HCT116 (cell line): ENCODE results near the gene PNPLA5. TPM values are rescaled to one million over a fixed set of nuclear protein-coding genes. Genes with fewer than 3 reads are reported as not detected.

ENCODE experiments used
- ATAC-seq: fragments of 200-7000 bp; cut with Tn5 transposase; 2 replicates; pipeline ENCODE4 v1.9.1; 2020; ENCODE audit warnings: mild to moderate bottlenecking, moderate library complexity
- BruUV-seq: library from RNA; stranded (reverse); fragments of 400-500 nt; replicated peaks from 2 replicates; lab custom pipeline; 2021; lab: Mats Ljungman, UMichigan
- CTCF ChIA-PET: fragments of 300-600 bp; sonication (Branson Sonifier 250); formaldehyde crosslinking; loops from one replicate; lab custom pipeline; 2021; ENCODE audit warnings: antibody characterized with exemption; lab: Charles Lee
- POLR2A ChIA-PET: fragments of 300-600, 350-600 bp; sonication (Branson Sonifier 250); formaldehyde crosslinking; loops from one replicate; lab custom pipeline; 2021; ENCODE audit warnings: antibody characterized with exemption; lab: Charles Lee
- RAD21 ChIA-PET, 2 experiments: fragments of 300-600 bp; sonication (Branson Sonifier 250); formaldehyde crosslinking; loops; one replicate each; lab custom pipeline; 2023; ENCODE audit warnings: low total read pairs in 2 of 2; ENCODE audit not compliant: uncharacterized antibody in 2 of 2, unreplicated experiment in 2 of 2, low non-redundant PET in 1 of 2; lab: Charles Lee
- DNase-seq: peaks from one replicate; pipeline ENCODE4 v3.0.0-alpha.2; 2010; ENCODE audit warnings: low read depth, low spot score
- H2AFZ ChIP-seq: fragments of 200-600 bp; shearing (Covaris generic), sonication (generic); 2 replicates; pipeline ENCODE4 v1.6.1; 2017; ENCODE audit warnings: low read depth, mixed run types, mixed read lengths, antibody characterized with exemption, low read length; ENCODE audit not compliant: poor library complexity, severe bottlenecking
- H3K27ac ChIP-seq: 2 replicates; pipeline ENCODE4 v1.5.1; 2012; ENCODE audit warnings: low read depth, low read length
- H3K27me3 ChIP-seq: fragments of 200-600 bp; sonication (generic); 2 replicates; pipeline ENCODE4 v1.6.1; 2016; ENCODE audit warnings: mixed run types, low read length, mixed read lengths; ENCODE audit not compliant: insufficient read depth
- H3K36me3 ChIP-seq, 2 experiments: fragments of 200-500 bp in 1 of 2; fragments of 200-600 bp in 1 of 2; sonication (Bioruptor generic) in 1 of 2; sonication (generic) in 1 of 2; 2 replicates each; pipeline versions ENCODE4 v1.5.1 to v1.6.1; 2014 to 2016; ENCODE audit warnings: low read length in 2 of 2, inconsistent platforms in 1 of 2, mixed read lengths in 1 of 2, mixed run types in 1 of 2; ENCODE audit not compliant: insufficient read depth in 2 of 2, control insufficient read depth in 1 of 2
- H3K4me1 ChIP-seq, 2 experiments: fragments of 200-600 bp in 1 of 2; sonication (generic) in 1 of 2; 2 replicates each; pipeline versions ENCODE4 v1.5.1 to v1.6.1; 2012 to 2017; ENCODE audit warnings: low read length in 2 of 2, inconsistent platforms in 1 of 2, mild to moderate bottlenecking in 1 of 2, mixed read lengths in 1 of 2, mixed run types in 1 of 2, moderate library complexity in 1 of 2; ENCODE audit not compliant: insufficient read depth in 2 of 2, control insufficient read depth in 1 of 2
- H3K4me2 ChIP-seq: fragments of 200-600 bp; sonication (generic); 2 replicates; pipeline ENCODE4 v1.6.1; 2017; ENCODE audit warnings: mixed run types, low read length, mixed read lengths
- H3K4me3 ChIP-seq, 2 experiments: fragments of 200-600 bp in 1 of 2; sonication (generic) in 1 of 2; replicated peaks in 1 of 2; 2 replicates each; pipeline ENCODE4 v1.5.1; 2011 to 2016; ENCODE audit warnings: low read length in 2 of 2, control low read depth in 1 of 2, low read depth in 1 of 2, mild to moderate bottlenecking in 1 of 2, mixed read lengths in 1 of 2, mixed run types in 1 of 2
- H3K79me2 ChIP-seq: fragments of 200-600 bp; sonication (generic); 2 replicates; pipeline ENCODE4 v1.6.1; 2017; ENCODE audit warnings: mild to moderate bottlenecking, mixed run types, low read length, moderate library complexity, mixed read lengths; ENCODE audit not compliant: insufficient read depth
- H3K9ac ChIP-seq: fragments of 200-600 bp; sonication (generic); 2 replicates; pipeline ENCODE4 v1.6.1; 2016; ENCODE audit warnings: low read length, mixed read lengths
- H3K9me2 ChIP-seq: fragments of 200-600 bp; sonication (generic), shearing (Covaris generic); 2 replicates; pipeline ENCODE4 v1.6.1; 2017; ENCODE audit warnings: mixed run types, mild to moderate bottlenecking, moderate library complexity; ENCODE audit not compliant: insufficient read depth
- H3K9me3 ChIP-seq, 2 experiments: fragments of 200-500 bp in 1 of 2; fragments of 200-600 bp in 1 of 2; sonication (Bioruptor generic) in 1 of 2; sonication (generic) in 1 of 2; 2 replicates each; pipeline ENCODE4 v1.6.1; 2014 to 2017; ENCODE audit warnings: low read length in 2 of 2, mixed read lengths in 2 of 2, inconsistent platforms in 1 of 2, low read depth in 1 of 2, mild to moderate bottlenecking in 1 of 2, mixed run types in 1 of 2, moderate library complexity in 1 of 2; ENCODE audit not compliant: control insufficient read depth in 1 of 2, insufficient read depth in 1 of 2
- H4K20me1 ChIP-seq: fragments of 200-600 bp; sonication (generic), shearing (Covaris generic); 2 replicates; pipeline ENCODE4 v1.6.1; 2017; ENCODE audit warnings: mixed run types, mild to moderate bottlenecking, moderate library complexity; ENCODE audit not compliant: insufficient read depth
- ATF3 ChIP-seq: IDR thresholded peaks from 2 replicates; pipeline ENCODE4 v1.6.1; 2012
- CEBPB ChIP-seq: IDR thresholded peaks from 2 replicates; pipeline ENCODE4 v1.6.1; 2012; ENCODE audit warnings: low read depth
- CTCF ChIP-seq, 3 experiments: fragments of 200-600 bp in 1 of 3; sonication (generic) in 1 of 3; IDR thresholded peaks in 2 of 3; conservative IDR thresholded peaks in 1 of 3; 2 replicates each; pipeline ENCODE4 v1.5.1; 2012 to 2017; ENCODE audit warnings: low read depth in 2 of 3, low read length in 2 of 3, antibody characterized with exemption in 1 of 3, borderline replicate concordance in 1 of 3, control low read depth in 1 of 3, mild to moderate bottlenecking in 1 of 3, mixed read lengths in 1 of 3, mixed run types in 1 of 3, moderate library complexity in 1 of 3; ENCODE audit not compliant: insufficient read depth in 1 of 3
- ELF1 ChIP-seq: IDR thresholded peaks from 2 replicates; pipeline ENCODE4 v1.6.1; 2012; ENCODE audit warnings: low read depth, borderline replicate concordance
- EZH2 ChIP-seq: fragments of 200-600 bp; sonication (generic); IDR thresholded peaks from 2 replicates; pipeline ENCODE4 v1.6.1; 2017; ENCODE audit warnings: antibody characterized with exemption, mixed run types
- FOSL1 ChIP-seq: IDR thresholded peaks from 2 replicates; pipeline ENCODE4 v1.6.1; 2012; ENCODE audit warnings: low read depth
- JUND ChIP-seq: IDR thresholded peaks from 2 replicates; pipeline ENCODE4 v1.6.1; 2012
- POLR2AphosphoS5 ChIP-seq: IDR thresholded peaks from 2 replicates; pipeline ENCODE4 v1.6.1; 2011; ENCODE audit warnings: mild to moderate bottlenecking, low read depth, low read length, moderate library complexity
- RAD21 ChIP-seq: IDR thresholded peaks from 2 replicates; pipeline ENCODE4 v1.6.1; 2012; ENCODE audit warnings: low read depth, mild to moderate bottlenecking
- REST ChIP-seq: IDR thresholded peaks from 2 replicates; pipeline ENCODE4 v1.6.1; 2012; ENCODE audit warnings: low read depth
- SIN3A ChIP-seq: IDR thresholded peaks from 2 replicates; pipeline ENCODE4 v1.6.1; 2012; ENCODE audit warnings: low read depth
- SP1 ChIP-seq: IDR thresholded peaks from 2 replicates; pipeline ENCODE4 v1.6.1; 2012; ENCODE audit warnings: low read depth
- SRF ChIP-seq: IDR thresholded peaks from 2 replicates; pipeline ENCODE4 v1.6.1; 2012; ENCODE audit warnings: low read depth
- TCF7L2 ChIP-seq: IDR thresholded peaks from 2 replicates; pipeline ENCODE4 v1.7.0; 2011; ENCODE audit warnings: borderline replicate concordance, inconsistent platforms; ENCODE audit not compliant: insufficient read depth, insufficient read length; ENCODE audit errors: extremely low read depth
- ZNF274 ChIP-seq: fragments of 200-500 bp; sonication (Bioruptor generic); IDR thresholded peaks from 2 replicates; pipeline ENCODE4 v1.6.1; 2014; ENCODE audit warnings: mild to moderate bottlenecking, low read depth, low read length, inconsistent platforms
- intact Hi-C: fragments of 100-400 bp; cut with micrococcal nuclease; formaldehyde crosslinking; loops from 2 replicates; pipeline ENCODE4 v1.10.0; 2022
- total RNA-seq: library from RNA; stranded (reverse); gene quantifications from one replicate; pipeline ENCODE4 v1.2.1, GENCODE V29; 2021; ENCODE audit not compliant: unreplicated experiment
- TF ChIP-seq, protein P1 (sequence below): IDR thresholded peaks from 2 replicates; pipeline ENCODE4 v1.6.1; 2012

PNPLA5 gene
- total RNA-seq, 1 experiment from 2014 or later = 2.9 TPM

- BruUV-seq = no TSS peak
- H3K9me2 ChIP-seq = no peaks in the 10 kb centered on the region
- H3K9ac ChIP-seq = no peak overlapping the region
- ChIA-PET RAD21 (no interaction called here), CTCF (interaction anchor here (1.3 kb wide), 1 partner anchor 30 kb away, joined by 3 read pairs; no protein-coding TSS in a partner anchor), POLR2A (no interaction called here)
- TF ChIP-seq ELF1 (no peak), REST (no peak), ZNF274 (no peak), SP1 (no peak), FOSL1 (no peak), POLR2AphosphoS5 (no peak), SIN3A (no peak), EZH2 (no peak), SRF (no peak), TCF7L2 (no peak), JUND (no peak), CEBPB (no peak), ATF3 (no peak), CTCF (IDR thresholded peaks at IDR 0.05 in 2 of 3, conservative IDR thresholded peaks at IDR 0.05 in 1 of 3; ENCODE audit: borderline replicate concordance in 1 of 3, insufficient read depth in 1 of 3, low read depth in 2 of 3, low read length in 2 of 3) (no peak), RAD21 (no peak)
- TF ChIP-seq, protein P1, sequence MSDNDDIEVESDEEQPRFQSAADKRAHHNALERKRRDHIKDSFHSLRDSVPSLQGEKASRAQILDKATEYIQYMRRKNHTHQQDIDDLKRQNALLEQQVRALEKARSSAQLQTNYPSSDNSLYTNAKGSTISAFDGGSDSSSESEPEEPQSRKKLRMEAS = no peak
- H3K79me2 ChIP-seq = peaks cover 74% of the 10 kb centered on the region
- H3K4me3 ChIP-seq = no peak overlapping the region
- H3K4me2 ChIP-seq = no peak overlapping the region
- H3K27ac ChIP-seq = no peak overlapping the region
- H2AFZ ChIP-seq = no peak overlapping the region
- no peaks in the 10 kb centered on the region for H3K36me3 ChIP-seq
- DNase-seq (no peak), ATAC-seq (no peak)
- H3K4me1 ChIP-seq = peaks cover 0 to 6% of the 10 kb centered on the region in 2 experiments; a peak in 1 of 4 replicates
- no peaks in the 10 kb centered on the region for H4K20me1 ChIP-seq
- intact Hi-C loops = no loop called here
- peaks cover 0 to 3% of the 10 kb centered on the region in 2 experiments; a peak in 1 of 4 replicates for H3K9me3 ChIP-seq
- peaks cover 5% of the 10 kb centered on the region; the same call in 1 of the 2 replicates for H3K27me3 ChIP-seq
Measured at GRCh38 chr22:43852573-43853327, 39.1 kb downstream of the PNPLA5 start.
